ENCODE results near the gene DIPK1B. TPM values are rescaled to one million over a fixed set of nuclear protein-coding genes. Genes with fewer than 3 reads are reported as not detected.

The DIPK1B gene
- total RNA-seq, 1 donor, result 0.45 TPM

GRCh38 chr9:136747161-136748060, 35.0 kb downstream of the DIPK1B start:
- DNase-seq (ENCODE audit: low read depth), result no peak
- H3K4me3 ChIP-seq (ENCODE audit: low read depth, low read length), result no peak overlapping the region
- TF ChIP-seq CTCF (IDR thresholded peaks at IDR 0.05; ENCODE audit: insufficient read depth, low read length), result no peak

DNA sequence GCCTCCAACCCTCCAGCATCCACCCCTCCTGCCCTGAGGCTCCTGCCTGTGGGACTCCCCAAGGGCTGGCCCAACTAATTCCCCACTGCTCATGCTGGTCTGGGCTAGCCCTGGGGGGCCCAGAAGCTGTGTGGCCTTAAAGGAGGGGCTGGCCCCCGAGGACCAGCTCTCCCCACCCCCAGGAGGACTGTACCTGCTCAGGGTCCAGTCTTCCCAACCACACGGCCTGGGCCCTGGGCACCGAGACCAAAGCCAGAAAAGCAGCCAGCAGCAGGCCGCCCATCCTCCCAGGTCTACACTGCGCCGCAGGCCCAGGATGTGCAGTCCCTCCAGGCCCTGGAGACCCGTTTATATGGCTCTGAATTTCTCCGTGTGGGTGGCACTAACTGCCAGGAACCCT, 35.8 kb downstream of the DIPK1B start, which contains the start of gene LCN6:
TSS of gene LCN6 (minus strand) at position 325 of the 400 bp plus-strand sequence. CDS start at position 283, 42 bp downstream.
- TF ChIP-seq CTCF (IDR thresholded peaks at IDR 0.05; ENCODE audit: insufficient read depth, low read length), result no peak
- DNase-seq (ENCODE audit: low read depth), result no peak
- no peak within 1 kb of the TSS for H3K4me3 ChIP-seq (ENCODE audit: low read depth, low read length)

DNA sequence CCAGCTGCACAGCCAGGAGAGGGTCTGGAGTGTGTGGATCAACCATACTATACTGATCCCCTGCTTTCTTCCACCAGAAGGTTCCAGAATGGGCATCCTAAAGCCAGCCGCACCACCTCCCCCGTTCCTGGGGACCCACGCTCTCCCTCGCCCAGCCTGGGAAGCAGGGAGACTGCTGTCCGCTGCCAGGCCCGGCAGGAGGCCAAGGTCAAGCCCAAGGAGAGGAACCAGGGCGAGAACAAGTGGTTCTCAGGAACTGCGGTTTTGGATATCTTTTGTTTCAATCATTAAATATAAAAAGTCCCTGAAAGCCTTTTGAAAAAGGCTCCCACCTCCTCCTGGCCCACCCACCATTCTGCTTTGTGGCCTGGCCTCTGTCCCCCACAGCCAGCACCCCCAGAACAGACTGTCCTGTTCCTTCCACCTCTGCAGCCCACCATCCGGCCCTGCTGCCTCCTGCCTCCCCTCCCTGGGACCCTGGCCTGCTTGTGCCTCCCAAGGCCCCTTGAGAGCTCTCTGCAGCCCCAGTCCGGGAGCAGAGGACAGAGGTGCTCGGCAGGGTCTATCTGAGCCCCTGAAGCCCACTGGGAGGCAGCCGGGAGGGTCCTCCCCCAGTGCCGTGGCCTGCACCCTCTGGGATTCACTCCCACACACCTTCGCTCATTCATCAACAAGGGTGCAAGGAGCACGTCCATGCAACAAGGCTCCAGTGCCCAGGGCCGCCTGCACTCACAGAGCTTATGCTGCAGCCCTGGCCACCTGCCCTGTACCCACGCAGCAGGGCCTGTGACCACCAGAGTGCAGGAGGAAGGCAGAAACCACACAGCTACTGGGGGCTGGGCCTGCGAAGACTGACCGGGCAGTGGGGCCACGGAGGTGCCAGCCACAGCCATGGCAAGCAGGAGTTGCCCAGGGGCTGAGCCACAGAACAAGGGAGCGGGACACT, 36.6 kb downstream of the DIPK1B start:
- H3K4me3 ChIP-seq (ENCODE audit: low read depth, low read length), result no peak overlapping the region
- TF ChIP-seq CTCF (IDR thresholded peaks at IDR 0.05; ENCODE audit: insufficient read depth, low read length), result no peak
- no peak for DNase-seq (ENCODE audit: low read depth)

DNA sequence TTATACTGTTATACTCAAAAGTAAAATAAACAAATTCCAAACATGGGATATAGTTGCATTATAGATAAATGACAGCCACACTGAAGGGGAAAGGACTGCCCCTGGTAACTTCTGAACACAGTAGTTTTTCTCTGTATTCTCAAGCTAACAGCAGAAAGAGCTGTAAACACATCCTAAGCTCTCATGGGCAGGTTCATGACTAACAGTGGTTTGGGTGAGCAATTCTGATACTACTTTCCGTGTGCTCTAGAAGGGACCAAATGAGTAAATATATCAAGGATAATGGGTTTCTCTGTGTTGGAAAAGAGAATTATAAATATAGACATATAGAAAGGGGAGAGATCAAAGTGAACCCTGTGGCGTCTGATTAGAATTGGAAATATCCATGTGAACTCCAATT, 38.2 kb downstream of the DIPK1B start:
- TF ChIP-seq CTCF (IDR thresholded peaks at IDR 0.05; ENCODE audit: insufficient read depth, low read length), result no peak
- no peak overlapping the region for H3K4me3 ChIP-seq (ENCODE audit: low read depth, low read length)
- DNase-seq (ENCODE audit: low read depth), result no peak

GRCh38 chr9:136751244-136751643, 38.9 kb downstream of the DIPK1B start:
- no peak for TF ChIP-seq CTCF (IDR thresholded peaks at IDR 0.05; ENCODE audit: insufficient read depth, low read length)
- DNase-seq (ENCODE audit: low read depth), result no peak
- H3K4me3 ChIP-seq (ENCODE audit: low read depth, low read length), result no peak overlapping the region

GRCh38 chr9:136751814-136752213, 39.4 kb downstream of the DIPK1B start:
- no peak for DNase-seq (ENCODE audit: low read depth)
- no peak overlapping the region for H3K4me3 ChIP-seq (ENCODE audit: low read depth, low read length)
- no peak for TF ChIP-seq CTCF (IDR thresholded peaks at IDR 0.05; ENCODE audit: insufficient read depth, low read length)

All from fibroblast of the aortic adventitia (primary cell).